ENCODE data around the gene GSTK1. TPM values are rescaled to one million over a fixed set of nuclear protein-coding genes. Genes with fewer than 3 reads are reported as not detected.

GSTK1 gene
- total and polyA plus RNA-seq, 2 of the 8 experiments (the other 6 are each of a cell fraction or from before 2014, with no cell fraction given), result 25.5 to 32.5 TPM

- TF ChIP-seq MAX (IDR thresholded peaks at IDR 0.05) (no peak), E2F6 (IDR thresholded peaks at IDR 0.05) (no peak), NRF1 (IDR thresholded peaks at IDR 0.05; ENCODE audit: low read depth, low read length) (no peak), MAFK (IDR thresholded peaks at IDR 0.05; ENCODE audit: low read depth, low read length) (no peak)
Measured at GRCh38 chr7:143233816-143234532, 29.3 kb upstream of the GSTK1 start (continued).
